ENCODE measurements around the gene LHFPL5. TPM values are rescaled to one million over a fixed set of nuclear protein-coding genes. Genes with fewer than 3 reads are reported as not detected.

The LHFPL5 gene
- total and polyA plus RNA-seq, 2 of the 13 experiments (the other 11 are each of a cell fraction or from before 2014, with no cell fraction given): 0.03 TPM; not detected in 1

GRCh38 chr6:35810971-35811698, 6.0 kb downstream of the LHFPL5 start (continued):
- no peak for TF ChIP-seq SNAPC4 (CRISPR knock-in tag; IDR thresholded peaks at IDR 0.05)
- no peak for TF ChIP-seq HNRNPH1 (optimal IDR thresholded peaks at IDR 0.05; ENCODE audit: low read depth, low read length)

- intact Hi-C loops (cut with micrococcal nuclease; ENCODE audit: unreplicated experiment) (no loop called here), in situ Hi-C loops (cut with HindIII; ENCODE audit: extremely low pct_ligation_motif_present, low pct_unique_long_range_greater_than_20kb) (no loop called here)
- Histone ChIP-seq H3K4me3 (replicated peaks in 1 of 3; ENCODE audit: insufficient read depth in 1 of 3, low read depth in 2 of 3, low read length in 3 of 3) (peak overlapping the region in 1 of 3 experiments; percentile 21; a peak in 2 of 6 replicates), H3K27ac (ENCODE audit: extremely low read length, insufficient read depth, low read length) (no peak overlapping the region), H3K79me2 (ENCODE audit: insufficient read depth, low read length) (no peaks in the 10 kb centered on the region), H3K9ac (ENCODE audit: insufficient read depth, low read depth, low read length) (no peak overlapping the region), H4K20me1 (ENCODE audit: insufficient read depth, low read length) (no peaks in the 10 kb centered on the region), H3K27me3 (ENCODE audit: control insufficient read depth in 1 of 2, insufficient read depth in 2 of 2, low read length in 2 of 2) (0 out of 5 replicates have a peak, but pooled peaks cover 0 to 5% of the 10 kb centered on the region in 2 experiments), H3K4me2 (ENCODE audit: low read depth, low read length) (peak overlapping the region; percentile 52), H3K4me1 (ENCODE audit: insufficient read depth, low read length) (peaks cover 11% of the 10 kb centered on the region; the same call in 1 of the 2 replicates), H3K9me3 (ENCODE audit: low read length) (no peaks in the 10 kb centered on the region), H2AFZ (ENCODE audit: low read length) (no peak overlapping the region), H3K36me3 (replicated peaks in 1 of 2; ENCODE audit: control insufficient read depth in 1 of 2, insufficient read depth in 2 of 2, low read length in 2 of 2) (no peaks in the 10 kb centered on the region)
- no peak for ATAC-seq
- TF ChIP-seq SALL1 (CRISPR knock-in tag; IDR thresholded peaks at IDR 0.05): no peak
- no peak for TF ChIP-seq ATF4 (CRISPR knock-in tag; IDR thresholded peaks at IDR 0.05)
- 23% methylated on average over 6 of the region's 6 CpGs for WGBS (ENCODE audit: low lambda C conversion rate)
- BruUV-seq (replicated peaks): no TSS peak
- ChIA-PET POLR2A (interaction anchor here (1.5 kb wide), 1 partner anchor 18 kb away, joined by 3 read pairs; no protein-coding TSS in a partner anchor), CTCF (ENCODE audit: low intra/inter-chr PET ratio, low total read pairs) (no interaction called here)
- FAIRE-seq: no peak
- DNase-seq (ENCODE audit: low spot score): no peak
These were observed 6.5 kb downstream of the LHFPL5 start for GRCh38 chr6:35811699-35811995.
